ENCODE data around the gene GCLM.
"Not testable (repeated sequence)": the region's sequence is repeated elsewhere in the genome, so short reads cannot be mapped to it uniquely, and the experiment has no call there.

GCLM gene

DNA sequence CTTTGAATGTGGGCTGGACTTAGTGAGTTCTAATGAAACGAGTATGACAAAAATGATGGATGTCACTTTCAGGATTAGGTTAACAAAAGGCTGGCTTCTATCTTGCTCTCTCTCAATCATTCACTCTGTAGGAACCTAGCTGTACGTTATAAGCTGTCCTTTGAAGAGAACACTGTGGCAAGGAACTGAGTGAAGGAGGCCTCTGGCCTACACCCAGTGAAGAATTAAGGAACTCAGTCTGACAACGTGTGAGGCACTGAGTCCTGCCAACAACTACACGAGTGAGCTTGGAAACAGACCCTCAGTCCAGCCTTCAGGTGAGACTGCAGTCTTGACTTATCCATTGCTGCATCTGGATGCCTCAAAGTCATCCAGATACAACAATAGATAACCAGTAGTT lies 27.0 kb downstream of the GCLM start:
- no peak for DNase-seq

DNA sequence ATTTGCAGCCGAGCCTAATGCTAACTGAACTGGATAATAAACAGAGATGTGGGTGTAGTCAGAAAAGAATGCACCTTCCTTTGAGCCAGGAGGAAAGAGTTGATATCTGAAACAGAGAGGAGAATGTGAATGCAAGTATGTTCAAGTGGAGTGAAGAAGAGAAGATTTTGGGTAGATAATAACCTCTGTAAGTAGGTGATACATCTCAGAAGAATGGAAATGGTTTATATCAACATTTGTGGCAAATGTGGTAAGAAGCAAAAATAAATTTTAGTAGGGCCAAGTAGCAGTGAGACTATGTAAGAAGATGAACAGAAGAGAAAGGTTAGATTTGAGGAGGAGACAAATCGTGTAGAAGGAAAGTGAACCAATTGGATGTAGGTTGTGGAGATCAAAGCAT lies 28.5 kb downstream of the GCLM start:
- DNase-seq, result no peak

DNA sequence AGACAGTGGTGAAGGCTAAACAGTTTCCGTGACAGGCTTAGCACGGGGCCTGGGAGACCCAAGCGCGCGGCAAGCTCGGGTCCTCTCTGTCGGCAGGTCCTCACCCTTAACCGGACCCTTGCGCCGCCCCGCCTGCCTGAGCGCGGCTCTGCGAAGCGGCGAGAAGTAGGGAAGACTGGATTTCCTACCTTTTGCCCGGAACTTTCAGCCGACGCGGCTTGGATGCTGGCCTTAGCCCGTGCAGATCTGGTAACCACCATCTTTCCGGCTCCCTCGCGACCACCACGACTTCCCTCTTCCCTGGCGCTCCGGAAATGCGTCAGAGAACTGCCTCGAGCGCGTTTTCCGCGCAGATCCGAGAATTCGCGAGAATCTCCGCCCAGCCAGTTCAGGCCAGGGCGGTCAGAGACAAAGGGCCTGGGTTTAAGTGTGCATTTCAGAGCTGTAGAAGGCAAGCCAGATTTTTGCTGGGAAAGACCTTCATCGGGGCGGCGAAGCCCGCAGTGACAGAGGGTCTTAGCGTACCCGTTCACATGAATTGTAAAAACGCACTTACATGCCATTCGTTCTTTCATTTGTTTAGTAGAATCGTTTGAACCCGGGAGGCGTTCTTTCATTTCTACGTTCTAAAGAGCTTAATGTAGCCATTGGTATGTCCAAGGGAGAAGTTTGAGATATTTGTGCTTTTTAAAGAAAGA lies 30.2 kb downstream of the GCLM start, which contains the start of gene DNTTIP2:
Gene DNTTIP2, minus strand, starts transcription at position 318 of the 698 bp plus-strand sequence. Its CDS starts 58 bp downstream, at position 260.
- DNase-seq, result peak; percentile 83 to 87

DNA sequence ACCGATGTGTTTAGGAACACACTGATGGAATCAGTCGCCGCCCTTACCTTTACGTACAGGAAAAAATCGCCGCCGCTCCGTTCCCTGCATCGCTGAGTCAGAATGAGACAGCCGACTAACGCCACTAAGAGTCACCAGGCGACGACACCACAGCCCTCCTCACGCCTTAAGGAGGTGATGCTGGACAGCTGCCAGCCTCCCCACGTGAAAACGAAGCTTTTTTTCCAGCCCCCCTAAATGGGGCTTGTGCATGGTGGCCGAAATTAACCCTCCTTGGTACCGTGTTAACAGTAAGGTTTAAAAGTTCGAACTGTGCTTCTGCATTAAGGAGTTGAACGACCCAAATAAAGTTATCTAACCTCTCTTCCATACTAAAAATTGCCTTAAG lies 30.7 kb downstream of the GCLM start:
- peak; percentile 49 to 72 for DNase-seq

DNA sequence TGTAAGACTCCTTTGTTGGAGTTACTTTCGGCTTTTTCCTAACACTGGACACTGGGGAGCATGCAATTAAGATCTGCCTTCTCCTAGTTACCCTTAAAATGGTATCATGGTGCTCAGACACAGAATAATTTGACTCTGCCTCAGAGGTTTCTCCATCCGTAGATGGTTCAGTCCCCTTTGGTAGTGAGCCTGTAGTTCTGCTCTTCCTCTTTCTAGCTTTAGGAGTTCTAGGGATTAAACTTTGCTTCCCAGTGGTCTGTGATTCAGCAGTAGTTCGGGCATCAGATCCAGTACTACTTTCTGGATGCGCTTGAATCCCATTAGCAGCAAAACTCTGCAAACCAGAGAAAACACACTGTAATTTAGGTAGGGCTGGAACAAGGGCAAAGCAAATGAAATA lies 31.7 kb downstream of the GCLM start:
- no peak for DNase-seq

DNA sequence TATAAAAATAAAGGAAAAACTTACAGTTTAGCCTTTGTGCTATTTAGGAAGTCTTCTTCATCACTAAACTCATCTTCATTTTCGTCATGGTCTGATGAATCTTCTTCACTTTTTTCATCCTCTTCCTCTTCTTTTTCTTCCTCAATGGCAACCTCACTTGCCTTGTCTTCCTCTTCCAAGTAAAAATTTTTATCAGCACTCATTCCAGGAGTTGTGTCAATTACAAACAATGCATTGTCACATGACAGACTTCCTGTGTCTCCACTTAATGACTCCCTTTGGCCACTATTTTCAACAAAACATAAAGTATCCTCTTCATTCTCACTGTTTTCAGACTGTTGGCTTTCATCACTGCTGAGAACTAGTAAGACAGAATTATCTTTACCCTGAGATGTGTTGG lies 33.0 kb downstream of the GCLM start:
- no peak for DNase-seq

DNA sequence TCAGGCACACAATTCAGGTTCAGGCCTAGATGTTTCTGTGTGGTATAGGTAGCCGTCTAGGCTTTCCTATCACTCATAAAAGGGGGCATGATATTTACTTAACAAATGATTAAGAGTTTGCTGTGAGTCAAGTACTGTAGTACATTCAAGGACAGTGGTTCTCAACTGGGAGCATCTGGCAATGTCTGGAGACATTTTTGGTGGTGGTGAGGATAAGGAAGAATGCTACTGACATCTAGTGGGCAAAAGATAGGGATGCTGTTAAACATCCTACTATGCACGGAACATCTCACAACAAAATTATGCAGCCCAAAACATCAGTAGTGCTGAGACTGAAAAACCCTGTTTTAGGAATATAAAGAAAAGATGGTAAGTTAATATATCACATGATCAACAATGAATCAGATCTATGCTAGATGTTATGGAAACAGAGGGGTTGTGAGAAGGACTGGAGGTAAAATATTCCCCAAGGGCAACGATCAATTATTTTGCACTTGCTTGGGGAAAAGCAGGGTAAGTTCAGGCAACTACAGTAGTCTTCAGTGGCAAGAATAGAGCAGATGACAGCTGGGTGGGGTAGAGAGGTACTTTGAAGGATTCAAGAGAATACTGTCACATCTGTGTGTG lies 35.1 kb downstream of the GCLM start:
- DNase-seq, result no peak

DNA sequence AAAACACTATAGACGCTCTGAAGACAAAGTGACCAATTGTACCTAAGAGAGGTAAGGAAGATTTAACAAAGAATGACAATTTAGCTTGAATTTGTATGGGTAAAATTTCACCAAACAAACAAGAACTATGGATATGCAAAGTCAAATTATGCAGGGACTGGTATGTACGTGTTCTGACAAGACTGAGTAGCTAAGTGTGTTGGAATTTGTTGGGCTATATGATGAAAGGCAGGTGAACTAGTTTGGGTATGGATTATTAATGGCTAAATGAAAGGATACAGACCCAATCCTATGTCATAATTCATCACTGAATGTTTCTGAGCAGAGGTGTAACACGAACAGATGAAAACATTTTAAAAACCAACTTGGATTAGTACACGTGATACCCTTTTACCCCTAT lies 37.9 kb downstream of the GCLM start:
- no peak for DNase-seq

DNA sequence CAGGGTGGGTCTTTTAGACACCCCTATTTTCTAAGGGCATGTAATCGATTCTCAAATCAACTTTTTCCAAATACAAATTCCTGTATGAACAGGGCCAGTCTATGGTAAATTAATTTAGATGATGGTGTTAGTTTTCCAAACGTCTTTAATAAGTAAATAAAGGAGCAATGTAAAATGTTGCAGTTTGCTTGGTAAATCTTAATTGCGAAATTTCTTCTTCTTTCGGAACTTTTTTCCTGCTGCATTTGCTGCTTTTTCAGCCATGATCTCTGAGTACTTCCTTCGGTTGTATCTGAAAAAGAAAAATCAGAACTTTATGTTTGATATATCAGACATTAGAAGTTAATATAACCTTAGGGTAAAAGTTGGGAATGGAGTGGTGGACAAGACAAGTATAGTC lies 39.6 kb downstream of the GCLM start:
- no peak for DNase-seq

DNA sequence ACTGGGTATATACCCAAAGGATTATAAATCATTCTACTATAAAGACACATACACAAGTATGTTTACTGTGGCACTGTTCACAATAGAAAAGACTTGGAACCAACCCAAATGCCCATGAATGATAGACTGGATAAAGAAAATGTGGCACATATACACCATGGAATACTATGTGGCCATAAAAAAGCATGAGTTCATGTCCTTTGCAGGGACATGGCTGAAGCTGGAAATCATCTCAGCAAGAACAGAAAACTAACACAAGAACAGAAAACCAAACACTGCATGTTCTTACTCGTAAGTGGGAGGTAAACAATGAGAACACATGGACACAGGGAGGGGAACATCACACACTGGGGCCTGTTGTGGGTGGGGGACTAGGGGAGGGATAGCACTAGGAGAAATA lies 40.7 kb downstream of the GCLM start:
- not testable (repeated sequence) for DNase-seq

DNA sequence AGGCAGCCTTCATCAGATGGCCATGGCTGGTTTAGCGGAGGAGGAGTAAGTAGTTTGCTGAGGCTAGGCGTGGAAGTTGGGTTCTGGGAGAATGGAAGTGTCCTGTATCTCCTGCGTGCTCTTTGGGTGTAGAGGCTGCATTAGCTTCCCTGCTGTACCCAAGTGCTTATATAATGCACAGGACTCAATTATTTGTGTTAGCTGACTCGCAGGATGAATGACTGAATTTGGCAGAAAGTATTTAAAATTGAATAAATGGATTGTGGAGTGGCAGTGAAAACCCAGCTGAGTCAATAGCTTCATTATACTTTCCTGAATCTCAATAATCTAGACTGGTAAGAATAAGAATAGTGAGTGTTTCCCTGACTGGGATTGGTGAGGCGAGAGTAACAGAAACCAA lies 44.0 kb downstream of the GCLM start:
- DNase-seq, result no peak

DNA sequence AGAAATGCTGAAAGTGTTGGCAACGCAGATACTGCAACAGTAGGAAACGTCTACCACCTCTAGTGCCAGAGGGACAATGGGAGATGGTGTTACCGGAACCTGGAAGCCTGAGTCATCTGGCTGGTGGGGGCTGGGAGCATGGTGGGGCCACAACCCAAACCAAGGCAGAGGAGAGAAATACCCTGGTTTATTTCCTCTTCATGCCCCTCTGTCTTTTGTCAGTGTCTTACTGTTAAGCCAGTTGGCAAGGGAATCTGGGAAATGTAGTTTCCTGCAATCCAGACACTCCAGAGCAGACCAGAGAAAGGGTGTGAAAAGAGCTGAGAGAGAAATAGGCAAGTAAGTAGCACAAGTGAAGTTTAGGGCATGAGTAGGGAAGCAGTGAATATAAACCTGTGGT lies 45.1 kb downstream of the GCLM start:
- no peak for DNase-seq

DNA sequence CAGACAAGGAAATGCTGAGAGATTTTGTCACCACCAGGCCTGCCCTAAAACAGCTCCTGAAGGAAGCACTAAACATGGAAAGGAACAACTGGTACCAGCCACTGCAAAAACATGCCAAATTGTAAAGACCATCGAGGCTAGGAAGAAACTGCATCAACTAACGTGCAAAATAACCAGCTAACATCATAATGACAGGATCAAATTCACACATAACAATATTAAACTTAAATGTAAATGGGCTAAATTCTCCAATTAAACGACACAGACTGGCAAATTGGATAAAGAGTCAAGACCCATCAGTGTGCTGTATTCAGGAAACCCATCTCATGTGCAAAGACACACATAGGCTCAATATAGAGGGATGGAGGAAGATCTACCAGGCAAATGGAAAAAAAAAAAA lies 51.6 kb downstream of the GCLM start:
- not testable (repeated sequence) for DNase-seq

DNA sequence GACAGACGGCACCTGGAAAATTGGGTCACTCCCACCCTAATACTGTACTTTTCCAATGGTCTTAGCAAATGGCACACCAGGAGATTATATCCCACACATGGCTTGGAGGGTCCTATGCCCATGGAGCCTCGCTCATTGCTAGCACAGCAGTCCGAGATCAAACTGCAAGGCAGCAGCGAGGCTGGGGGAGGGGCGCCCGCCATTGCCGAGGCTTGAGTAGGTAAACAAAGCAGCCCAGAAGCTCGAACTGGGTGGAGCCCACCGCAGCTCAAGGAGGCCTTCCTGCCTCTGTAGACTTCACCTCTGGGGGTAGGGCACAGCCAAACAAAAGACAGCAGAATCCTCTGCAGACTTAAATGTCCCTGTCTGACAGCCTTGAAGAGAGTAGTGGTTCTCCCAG lies 53.2 kb downstream of the GCLM start:
- DNase-seq, result not testable (repeated sequence)

DNA sequence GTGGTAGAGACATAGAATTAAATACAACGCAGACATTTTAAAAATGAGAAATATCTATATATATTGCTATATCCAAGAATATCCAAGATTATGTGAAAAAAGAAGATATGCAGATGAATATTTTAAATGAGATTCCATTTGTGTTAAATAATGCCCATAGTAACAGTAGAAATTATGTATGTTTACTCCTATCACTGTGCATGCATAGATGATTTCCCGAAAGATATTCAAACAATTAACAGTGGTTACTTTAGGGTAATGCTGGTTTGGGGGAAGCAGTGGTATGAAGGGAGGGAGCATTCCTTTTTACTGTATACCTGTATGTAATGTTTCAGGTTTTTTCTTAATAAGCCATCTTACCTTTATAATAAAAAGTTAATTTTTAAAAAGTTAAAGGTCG lies 55.3 kb downstream of the GCLM start:
- no peak for DNase-seq

DNA sequence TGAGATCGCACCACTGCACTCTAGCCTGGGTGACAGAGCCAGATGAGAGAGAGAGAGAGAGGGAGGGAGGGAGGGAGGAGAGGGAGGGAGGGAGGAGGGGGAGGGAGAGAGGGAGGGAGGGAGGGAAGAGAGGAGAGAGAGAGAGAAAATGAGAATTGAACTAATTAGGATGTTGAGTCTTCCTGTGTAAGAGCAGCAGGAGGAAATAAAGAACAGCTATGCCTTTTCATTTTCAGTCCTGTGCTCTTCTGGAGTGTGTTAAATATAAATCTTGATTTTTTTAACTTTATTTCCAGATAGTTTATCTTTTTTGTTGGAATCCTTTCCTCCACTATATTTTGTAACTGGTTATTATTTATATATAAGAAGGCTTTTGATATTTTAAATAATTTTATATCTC lies 57.4 kb downstream of the GCLM start:
- DNase-seq, result no peak

DNA sequence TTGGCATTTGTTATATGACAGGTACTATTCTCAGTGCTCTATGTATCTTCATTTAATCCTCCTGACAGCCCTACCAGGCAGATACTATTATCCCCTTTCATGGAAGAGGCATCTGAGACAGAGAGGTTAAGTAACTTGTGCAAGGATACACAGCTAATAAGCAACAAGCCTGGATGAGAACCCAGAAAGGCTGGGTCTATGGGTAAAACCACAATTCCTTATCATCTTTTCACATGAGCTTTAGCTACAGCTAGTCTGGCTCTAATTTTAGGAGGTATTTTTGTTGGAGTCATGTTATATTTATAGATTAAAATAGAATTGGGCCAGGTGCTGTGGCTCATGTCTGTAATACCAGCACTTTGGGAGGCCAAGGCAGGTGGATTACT lies 57.9 kb downstream of the GCLM start:
- no peak for DNase-seq

DNA sequence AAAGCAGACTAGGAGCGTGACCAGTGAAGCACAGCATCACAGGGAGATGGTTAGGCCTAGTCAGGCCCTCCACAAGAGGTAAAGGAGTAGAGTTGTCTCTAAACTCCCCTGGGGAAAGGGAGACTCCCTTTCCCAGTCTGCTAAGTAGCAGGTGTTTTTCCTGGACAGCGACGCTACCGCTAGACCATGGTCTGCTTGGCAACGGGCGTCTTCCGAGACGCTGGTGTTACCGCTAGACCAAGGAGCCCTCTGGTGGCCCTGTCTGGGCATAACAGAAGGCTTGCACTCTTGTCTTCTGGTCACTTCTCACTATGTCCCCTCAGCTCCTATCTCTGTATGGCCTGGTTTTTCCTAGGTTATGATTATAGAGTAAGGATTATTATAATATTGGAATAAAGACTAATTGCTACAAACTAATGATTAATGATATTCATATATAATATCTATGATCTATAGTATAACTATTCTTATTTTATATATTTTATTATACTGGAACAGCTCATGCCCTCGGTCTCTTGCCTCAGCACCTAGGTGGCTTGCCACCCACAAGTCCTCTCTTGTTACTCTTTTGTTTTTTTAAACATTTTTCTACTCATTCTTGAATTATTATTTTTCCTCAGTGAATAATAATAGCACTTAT lies 58.4 kb downstream of the GCLM start:
- DNase-seq, result peak; percentile 38 to 45

DNA sequence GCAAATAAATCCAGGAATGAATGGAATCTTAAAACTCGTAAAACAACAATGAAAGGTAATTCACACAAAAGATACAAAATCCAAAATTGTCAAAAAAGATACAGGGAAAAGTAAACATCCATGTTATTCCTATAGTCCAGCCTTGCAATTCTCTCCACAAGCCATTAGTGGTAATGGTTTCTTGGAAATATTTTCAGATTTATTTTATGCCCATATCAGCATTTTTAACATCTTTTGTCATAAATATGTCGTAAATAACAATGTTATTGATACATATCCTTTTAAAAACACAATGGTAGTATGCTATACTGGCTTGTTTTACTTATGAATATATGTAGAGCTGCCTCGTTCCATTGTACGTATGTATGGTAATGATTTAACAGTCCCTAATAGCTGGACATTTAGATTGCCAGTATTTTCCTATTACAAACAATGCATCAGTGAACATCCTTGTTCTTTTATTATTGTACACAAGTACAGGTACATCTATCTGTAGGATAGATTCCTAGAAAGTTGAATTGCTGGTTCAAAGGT lies 60.8 kb downstream of the GCLM start:
- no peak for DNase-seq

DNA sequence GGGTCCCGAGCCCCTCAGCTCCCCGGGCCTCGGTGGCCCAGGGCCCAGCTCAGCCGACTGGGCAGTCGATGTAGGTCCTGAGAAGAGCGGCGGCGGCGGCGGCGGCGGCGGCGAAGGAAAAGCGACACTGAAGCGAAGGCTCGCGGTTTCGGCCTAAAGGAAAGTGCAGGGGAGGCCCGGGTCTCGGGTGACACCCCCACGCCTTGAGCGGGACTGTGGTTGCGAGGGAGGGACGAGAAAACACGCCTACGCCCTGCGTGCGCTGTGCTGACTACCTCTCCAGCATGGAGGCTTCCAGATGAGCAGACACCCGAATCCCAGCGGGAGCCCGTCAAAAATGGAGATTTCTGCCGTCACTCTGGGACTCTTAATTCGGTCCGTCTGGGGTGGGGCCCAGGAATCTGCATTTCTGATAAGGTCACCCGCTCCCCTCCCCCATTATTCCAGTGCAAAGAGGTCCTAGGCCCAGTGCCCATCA lies 61.4 kb downstream of the GCLM start:
- peak; percentile 56 to 83 for DNase-seq

DNA sequence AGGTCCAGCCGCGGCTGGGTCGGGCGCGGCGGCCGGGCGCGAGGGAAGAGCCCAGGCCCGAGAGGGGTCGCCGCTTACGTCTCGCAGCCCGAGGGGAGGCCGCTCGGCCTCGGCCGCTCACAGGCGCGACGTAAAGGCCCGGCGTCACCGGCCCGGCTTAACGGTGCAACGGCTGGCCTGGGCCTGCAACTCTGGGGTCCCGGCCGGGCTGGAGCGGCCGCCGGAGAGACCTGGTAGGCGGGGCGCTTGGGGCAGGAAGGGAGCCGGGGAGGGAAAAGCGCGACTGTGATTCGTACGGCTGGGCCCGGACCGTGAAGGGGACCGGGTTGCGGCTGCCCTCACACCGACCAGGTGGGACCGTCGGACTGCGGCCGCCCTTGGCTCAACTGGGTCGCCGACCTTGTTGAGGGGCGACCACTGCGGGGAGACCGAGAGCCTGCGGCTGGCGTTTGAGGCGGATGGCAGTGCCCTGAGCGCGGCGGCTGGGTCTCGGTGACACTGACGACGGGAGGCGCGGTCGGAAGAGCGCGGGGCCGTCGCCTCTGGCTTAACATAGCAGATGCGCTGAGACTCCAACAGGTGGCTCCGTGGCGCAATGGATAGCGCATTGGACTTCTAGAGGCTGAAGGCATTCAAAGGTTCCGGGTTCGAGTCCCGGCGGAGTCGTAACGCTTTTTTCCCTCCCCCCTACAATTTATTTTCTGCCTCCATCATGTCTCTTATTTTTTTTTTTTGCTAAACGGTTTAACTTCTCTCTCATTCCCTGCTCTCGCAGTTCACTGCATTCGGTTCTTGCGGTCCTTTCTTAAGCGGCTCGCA lies 62.0 kb downstream of the GCLM start:
- peak; percentile 83 to 84 for DNase-seq

DNA sequence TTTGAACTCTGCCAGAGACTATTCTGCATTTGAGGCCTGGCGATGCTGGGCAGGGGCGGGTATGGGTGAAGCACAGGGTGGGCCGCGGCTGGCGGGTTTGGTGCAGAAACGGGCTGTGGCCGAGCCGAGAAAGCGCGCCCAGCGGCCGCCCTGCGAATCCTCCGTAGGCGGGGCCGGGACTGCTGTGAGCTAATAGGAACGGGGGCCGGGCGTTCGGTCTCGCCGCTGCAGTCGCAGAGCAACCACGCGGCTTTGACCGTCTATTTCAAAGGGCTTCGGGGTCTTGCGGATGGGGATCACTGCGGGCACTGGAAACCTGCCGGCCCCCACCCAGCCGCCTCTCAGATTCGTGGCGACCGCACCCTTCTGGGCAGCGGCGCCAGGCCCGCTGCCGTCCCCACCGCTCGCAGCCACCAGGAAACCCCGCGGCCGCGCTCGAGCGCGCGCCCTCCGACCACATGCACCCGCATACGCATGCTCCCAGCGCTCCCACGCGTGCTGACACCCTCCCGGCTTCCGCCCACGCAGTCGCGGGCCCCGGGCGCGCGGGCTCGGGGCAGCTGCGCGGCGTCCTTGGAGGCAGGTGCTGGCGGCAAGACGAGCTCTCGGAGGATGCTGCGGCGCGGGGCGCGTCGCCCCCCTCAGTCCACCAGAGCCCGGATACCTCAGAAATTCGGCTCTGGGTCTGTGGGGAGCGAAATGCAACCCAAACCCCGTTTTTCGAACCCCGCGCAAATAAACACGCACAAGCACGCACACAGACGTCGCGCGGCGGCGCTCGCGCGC lies 62.8 kb downstream of the GCLM start:
- DNase-seq, result peak; percentile 80 to 88
